Neural cell (in vitro differentiated cells): ENCODE results near the gene HTR3A.

Experiments used
- CTCF ChIP-seq: fragments of 450-650 bp; IDR thresholded peaks from 2 replicates; pipeline ENCODE4 v1.5.1; 2014; ENCODE audit warnings: antibody characterized with exemption, mild to moderate bottlenecking, moderate library complexity; ENCODE audit not compliant: poor library complexity, severe bottlenecking
- POLR2AphosphoS5 ChIP-seq: IDR thresholded peaks from 2 replicates; pipeline ENCODE4 v1.6.1; 2012
- RAD21 ChIP-seq: fragments of 450-650 bp; conservative IDR thresholded peaks from 2 replicates; pipeline ENCODE4 v1.6.1; 2014; ENCODE audit warnings: antibody characterized with exemption, mild to moderate bottlenecking, moderate library complexity

- TF ChIP-seq RAD21, result no peak
- no peak for TF ChIP-seq POLR2AphosphoS5
- no peak for TF ChIP-seq CTCF
These were observed 58.2 kb downstream of the HTR3A start for GRCh38 chr11:114033066-114033465.
